DND-41 (cell line): ENCODE results near the gene SNCA.

Experiments
- ATAC-seq: fragments of 200-7000 bp; cut with Tn5 transposase; 3 replicates; pipeline ENCODE4 v1.9.1; 2021; ENCODE audit warnings: low read depth; ENCODE audit not compliant: insufficient read depth
- DNase-seq: peaks from one replicate; pipeline ENCODE4 v3.0.0-alpha.2; 2020
- H2AFZ ChIP-seq: 2 replicates; pipeline ENCODE4 v1.6.0; 2012; ENCODE audit warnings: low read depth, low read length
- H3K27ac ChIP-seq: 2 replicates; pipeline ENCODE4 v1.5.1; 2012; ENCODE audit warnings: low read length, inconsistent platforms
- H3K27me3 ChIP-seq: fragments of 200-600 bp; sonication (generic); 2 replicates; pipeline ENCODE4 v1.6.0; 2012; ENCODE audit warnings: low read length, mild to moderate bottlenecking, inconsistent platforms; ENCODE audit not compliant: insufficient read depth, poor library complexity
- H3K36me3 ChIP-seq: 2 replicates; pipeline ENCODE4 v1.5.1; 2012; ENCODE audit warnings: low read length, inconsistent platforms; ENCODE audit not compliant: insufficient read depth
- H3K4me1 ChIP-seq: 2 replicates; pipeline ENCODE4 v1.5.1; 2012; ENCODE audit warnings: mild to moderate bottlenecking, low read length; ENCODE audit not compliant: insufficient read depth
- H3K4me2 ChIP-seq: 2 replicates; pipeline ENCODE4 v1.6.0; 2012; ENCODE audit warnings: mild to moderate bottlenecking, moderate library complexity, low read length, inconsistent platforms; ENCODE audit not compliant: insufficient read depth
- H3K4me3 ChIP-seq, 2 experiments: fragments of 200-600 bp in 1 of 2; shearing (Covaris generic) in 1 of 2; 2 replicates each; pipeline ENCODE4 v1.5.1; 2012 to 2016; ENCODE audit warnings: inconsistent platforms in 2 of 2, low read length in 2 of 2, mild to moderate bottlenecking in 2 of 2, low read depth in 1 of 2, moderate library complexity in 1 of 2
- H3K79me2 ChIP-seq: 2 replicates; pipeline ENCODE4 v1.6.0; 2012; ENCODE audit warnings: low read length, inconsistent platforms; ENCODE audit not compliant: insufficient read depth
- H3K9ac ChIP-seq: 2 replicates; pipeline ENCODE4 v1.6.0; 2012; ENCODE audit warnings: low read depth, mild to moderate bottlenecking, inconsistent platforms, low read length, moderate library complexity
- H3K9me3 ChIP-seq: 2 replicates; pipeline ENCODE4 v1.5.1; 2012; ENCODE audit warnings: low read length, moderate library complexity, mild to moderate bottlenecking, inconsistent platforms; ENCODE audit not compliant: insufficient read depth, severe bottlenecking
- H4K20me1 ChIP-seq: 2 replicates; pipeline ENCODE4 v1.6.0; 2012; ENCODE audit warnings: low read length; ENCODE audit not compliant: insufficient read depth
- CTCF ChIP-seq: IDR thresholded peaks from 2 replicates; pipeline ENCODE4 v1.5.1; 2012; ENCODE audit warnings: borderline replicate concordance, low read length, moderate library complexity, mild to moderate bottlenecking; ENCODE audit not compliant: poor library complexity, severe bottlenecking; ENCODE audit errors: extremely low read depth
- EZH2 ChIP-seq: IDR thresholded peaks from 3 replicates; pipeline ENCODE4 v1.6.1; 2012; ENCODE audit warnings: borderline replicate concordance, low read depth, mild to moderate bottlenecking, moderate library complexity, low read length, inconsistent platforms; ENCODE audit not compliant: severe bottlenecking

Gene SNCA

DNA sequence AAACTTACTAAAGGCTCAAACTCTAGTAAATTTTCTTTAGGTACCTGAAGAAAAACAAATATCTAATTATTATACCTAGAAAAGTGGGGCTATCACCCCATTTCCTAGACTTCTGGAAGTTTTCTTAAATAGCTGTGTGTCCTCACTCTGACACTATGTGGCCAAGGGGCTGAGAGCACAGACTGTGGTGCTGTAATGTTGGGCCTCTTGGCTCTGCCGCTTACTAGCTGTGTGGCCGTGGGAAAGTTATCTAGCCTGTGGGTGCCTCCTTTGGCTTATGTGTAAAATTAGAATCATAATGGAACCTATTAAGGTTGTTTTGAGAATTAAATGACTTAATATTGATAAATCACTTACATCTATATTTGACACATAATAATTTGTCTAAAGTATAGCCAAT is 114.4 kb downstream of the SNCA start:
- Histone ChIP-seq H4K20me1 (no peaks in the 10 kb centered on the region), H3K4me2 (no peak overlapping the region), H3K4me3 (no peak overlapping the region), H3K4me1 (no peaks in the 10 kb centered on the region), H3K36me3 (peaks cover 10% of the 10 kb centered on the region), H3K9ac (no peak overlapping the region), H3K79me2 (no peaks in the 10 kb centered on the region), H3K27me3 (no peaks in the 10 kb centered on the region), H3K27ac (no peak overlapping the region), H3K9me3 (no peaks in the 10 kb centered on the region), H2AFZ (no peak overlapping the region)
- DNase-seq (no peak), ATAC-seq (no peak)
- TF ChIP-seq CTCF (no peak), EZH2 (no peak)

- no peak for ATAC-seq
- no peak for DNase-seq
- H3K9me3 ChIP-seq = no peaks in the 10 kb centered on the region
- H3K4me1 ChIP-seq = no peaks in the 10 kb centered on the region
- H3K4me3 ChIP-seq = no peak overlapping the region
- H4K20me1 ChIP-seq = no peaks in the 10 kb centered on the region
- H3K9ac ChIP-seq = no peak overlapping the region
- no peak overlapping the region for H2AFZ ChIP-seq
- no peaks in the 10 kb centered on the region for H3K27me3 ChIP-seq
- H3K27ac ChIP-seq = no peak overlapping the region
- no peaks in the 10 kb centered on the region for H3K79me2 ChIP-seq
- no peaks in the 10 kb centered on the region for H3K36me3 ChIP-seq
- TF ChIP-seq CTCF = no peak
- TF ChIP-seq EZH2 = no peak
- no peak overlapping the region for H3K4me2 ChIP-seq
These were observed 116.0 kb downstream of the SNCA start for GRCh38 chr4:89720981-89721380.

DNA sequence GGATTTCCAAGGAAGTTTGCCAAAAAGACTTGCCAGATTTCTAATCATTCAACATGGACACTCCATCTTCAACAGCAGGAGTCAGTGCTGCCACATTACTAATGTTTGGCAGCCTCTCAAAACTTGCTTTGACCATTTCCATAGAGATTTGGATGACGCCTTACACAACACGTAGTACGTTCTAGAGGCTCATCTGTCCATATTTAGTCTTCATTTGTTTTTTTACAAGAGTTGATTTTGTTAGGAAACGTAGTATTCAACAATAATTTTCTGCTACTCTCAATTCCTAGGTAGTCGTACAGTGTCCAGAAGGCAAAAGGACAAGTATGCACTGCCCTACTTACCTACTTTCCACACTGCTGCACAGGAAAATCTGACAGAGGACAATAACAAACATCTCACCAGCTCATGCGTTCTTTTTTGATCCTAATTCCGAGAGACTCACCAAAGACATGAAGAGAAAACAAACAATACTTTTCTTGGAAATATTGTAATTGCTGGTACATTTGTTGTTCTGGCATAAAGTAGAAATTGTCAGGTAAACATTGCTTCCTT is 117.3 kb downstream of the SNCA start:
- Histone ChIP-seq H3K9me3 (no peaks in the 10 kb centered on the region), H2AFZ (no peak overlapping the region), H3K4me1 (no peaks in the 10 kb centered on the region), H3K4me2 (no peak overlapping the region), H3K36me3 (no peaks in the 10 kb centered on the region), H3K4me3 (no peak overlapping the region), H3K79me2 (no peaks in the 10 kb centered on the region), H3K27ac (no peak overlapping the region), H3K9ac (no peak overlapping the region), H4K20me1 (no peaks in the 10 kb centered on the region), H3K27me3 (no peaks in the 10 kb centered on the region)
- ATAC-seq (no peak), DNase-seq (no peak)
- TF ChIP-seq CTCF = no peak
- TF ChIP-seq EZH2 = no peak

DNA sequence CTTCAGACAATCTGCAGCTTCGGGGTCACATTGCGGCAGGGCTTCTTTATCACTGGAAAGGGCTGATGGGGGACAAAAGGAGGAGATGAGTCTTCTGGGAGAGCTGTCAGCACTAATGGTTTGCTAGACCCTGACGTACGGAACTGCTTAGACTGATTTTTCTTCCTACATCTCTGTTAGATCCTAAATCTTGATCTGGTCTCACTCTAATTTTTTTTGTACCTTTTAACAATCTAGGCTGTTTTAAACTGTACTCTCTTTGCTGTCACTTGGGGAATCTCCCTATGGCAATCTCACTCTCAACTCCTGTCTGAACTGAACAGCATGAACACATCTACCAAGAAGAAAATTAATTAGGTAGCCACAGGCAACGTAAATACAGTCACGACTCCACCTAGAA is 120.1 kb downstream of the SNCA start:
- no peaks in the 10 kb centered on the region for H3K27me3 ChIP-seq
- H3K27ac ChIP-seq = no peak overlapping the region
- no peaks in the 10 kb centered on the region for H4K20me1 ChIP-seq
- no peaks in the 10 kb centered on the region for H3K79me2 ChIP-seq
- no peak overlapping the region for H2AFZ ChIP-seq
- no peak for DNase-seq
- no peak overlapping the region for H3K4me3 ChIP-seq
- H3K9me3 ChIP-seq = no peaks in the 10 kb centered on the region
- TF ChIP-seq EZH2 = no peak
- TF ChIP-seq CTCF = no peak
- H3K4me2 ChIP-seq = no peak overlapping the region
- no peak overlapping the region for H3K9ac ChIP-seq
- ATAC-seq = no peak
- no peaks in the 10 kb centered on the region for H3K4me1 ChIP-seq
- H3K36me3 ChIP-seq = no peaks in the 10 kb centered on the region
